Measurements from ENCODE around the gene SERBP1.
"Not testable (repeated sequence)": the region's sequence is repeated elsewhere in the genome, so short reads cannot be mapped to it uniquely, and the experiment has no call there.

Gene SERBP1

DNA sequence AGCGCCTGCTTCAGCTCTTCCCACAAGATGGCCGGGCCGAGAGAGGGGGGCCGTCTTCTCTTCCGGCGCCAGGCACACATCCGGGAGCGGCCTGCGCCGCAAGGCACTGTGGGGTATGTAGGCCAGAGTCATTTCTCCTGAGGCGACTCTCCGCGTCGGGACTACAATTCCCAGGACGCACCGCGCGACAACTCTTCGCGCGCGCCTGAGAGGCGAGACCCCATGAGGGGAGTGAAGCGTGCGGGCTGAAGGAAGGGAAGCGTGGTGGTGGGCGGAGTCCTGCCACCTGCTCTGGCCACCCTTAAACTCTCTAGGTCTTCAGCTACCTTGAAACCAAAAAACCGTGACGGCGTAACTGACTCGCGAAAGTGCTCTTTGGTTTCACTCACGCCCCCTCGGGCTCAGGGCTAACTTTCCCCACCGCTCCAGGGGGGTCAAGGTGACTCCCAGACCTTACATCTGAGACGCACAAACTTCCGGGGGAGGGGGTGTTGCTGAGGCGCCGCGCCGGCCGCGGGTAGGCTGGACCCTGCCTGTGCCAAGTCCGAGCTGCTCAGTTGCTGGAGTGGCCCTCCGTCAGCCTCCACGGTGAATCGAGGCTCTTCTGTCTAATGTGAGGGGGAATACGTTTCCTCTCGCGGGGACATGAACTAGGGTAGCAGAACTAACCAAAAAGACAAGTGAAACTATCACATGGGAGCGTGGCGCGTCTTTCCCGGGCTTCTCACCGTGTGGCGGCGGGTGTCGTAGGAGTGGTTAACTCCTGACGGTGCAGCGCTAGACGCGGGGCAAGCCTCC lies at the start of gene SERBP1:
SERBP1 (minus strand) TSS at position 45 of the 798 bp plus-strand sequence. CDS start 102 bp downstream, outside the sequence.
- DNase-seq (ENCODE audit: low spot score), result peak; percentile 97

DNA sequence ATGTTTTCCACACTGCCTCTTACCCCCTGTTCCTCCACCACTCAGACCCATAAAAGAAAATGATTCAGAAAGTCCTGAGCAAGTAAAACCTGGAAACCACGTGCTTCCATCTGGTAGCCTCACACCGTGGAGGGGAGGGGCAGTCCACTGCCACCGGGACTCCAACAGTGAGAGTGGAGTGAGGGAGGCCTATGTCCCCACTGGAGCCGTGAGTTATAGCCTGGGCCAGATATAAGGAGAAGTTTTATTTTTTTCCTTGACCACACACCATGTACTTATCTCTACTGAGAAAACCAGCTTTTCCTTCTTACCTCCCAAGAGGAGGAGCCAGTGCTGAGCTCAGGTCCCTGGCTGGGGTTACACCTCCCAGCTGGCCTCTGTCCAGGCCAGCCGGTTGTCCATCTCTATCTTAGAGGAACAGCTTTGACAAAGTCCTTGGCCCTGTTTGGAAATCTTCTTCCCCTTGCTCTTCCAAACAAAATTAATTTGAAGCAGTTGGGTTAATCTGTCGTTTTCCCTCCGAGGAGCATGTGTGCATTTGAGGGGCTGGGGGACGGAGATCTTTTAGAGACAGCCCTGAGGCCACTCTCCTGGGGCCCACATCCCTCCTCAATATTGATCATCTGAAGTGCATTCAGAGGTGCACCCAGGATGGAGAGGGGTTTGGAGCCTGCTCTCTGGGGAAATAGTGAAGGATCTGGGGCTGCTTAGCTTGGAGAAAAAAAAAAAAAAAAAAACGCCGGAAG lies 49.1 kb upstream of the SERBP1 start:
- DNase-seq (ENCODE audit: low spot score), result peak; percentile 19

DNA sequence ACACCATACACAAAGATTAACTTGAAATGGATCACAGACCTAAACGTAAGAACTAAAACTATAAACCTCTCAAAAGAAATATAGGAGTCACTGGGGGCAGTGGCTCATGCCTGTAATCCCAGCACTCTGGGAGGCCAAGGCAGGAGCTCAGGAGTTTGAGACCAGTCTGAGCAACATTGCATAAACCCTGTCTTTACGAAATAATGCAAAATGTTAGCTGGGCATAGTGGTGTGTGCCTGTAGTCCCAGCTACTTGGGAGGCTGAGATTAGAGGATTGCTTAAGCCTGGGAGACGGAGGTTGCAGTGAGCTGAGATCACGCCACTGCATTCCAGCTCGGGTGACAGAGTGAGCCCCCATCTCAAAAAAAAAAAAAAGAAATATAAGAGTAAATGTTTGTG lies 46.7 kb upstream of the SERBP1 start:
- no peak for DNase-seq (ENCODE audit: low spot score)

DNA sequence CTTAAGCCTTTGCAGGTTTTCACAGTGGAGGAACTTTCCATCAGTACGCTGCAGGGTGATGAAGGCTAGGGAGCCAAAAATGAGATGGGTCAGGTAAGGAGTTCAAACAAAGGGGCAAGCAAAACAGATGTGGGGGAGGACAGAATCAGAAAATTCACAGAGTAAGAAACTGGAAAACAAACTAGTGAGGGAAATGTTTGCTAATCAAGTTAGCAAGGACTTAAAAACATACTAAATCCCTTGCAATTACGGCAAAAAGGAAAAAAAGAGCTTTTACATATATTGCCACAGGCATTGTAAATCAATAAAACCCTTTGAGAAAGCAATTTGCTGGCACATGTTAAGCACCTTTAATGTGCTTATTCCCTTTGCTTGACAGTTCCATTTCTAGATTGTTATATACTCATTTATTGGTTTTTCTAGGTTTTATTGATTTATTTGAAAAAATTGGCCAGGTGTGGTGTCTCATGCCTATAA lies 45.8 kb upstream of the SERBP1 start:
- no peak for DNase-seq (ENCODE audit: low spot score)

DNA sequence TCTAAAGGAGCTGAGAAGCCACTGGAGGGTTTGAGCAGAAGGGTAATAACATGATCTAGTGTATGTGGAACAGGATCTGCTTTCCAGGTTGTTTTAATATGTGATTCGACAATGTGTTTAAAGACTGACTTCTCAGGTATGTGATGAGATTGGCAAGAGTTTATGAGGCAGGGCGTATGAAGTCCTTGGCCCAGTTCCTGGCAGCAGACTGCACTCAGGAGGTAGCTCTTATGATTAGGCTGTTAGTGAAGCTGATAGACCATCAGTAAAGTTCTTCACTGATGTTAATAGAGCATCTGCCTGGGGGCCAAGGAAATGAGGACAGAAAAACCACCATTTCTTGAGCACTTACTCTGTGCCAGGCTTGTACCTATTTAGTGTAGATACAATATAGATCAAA lies 41.9 kb upstream of the SERBP1 start:
- DNase-seq (ENCODE audit: low spot score), result no peak

DNA sequence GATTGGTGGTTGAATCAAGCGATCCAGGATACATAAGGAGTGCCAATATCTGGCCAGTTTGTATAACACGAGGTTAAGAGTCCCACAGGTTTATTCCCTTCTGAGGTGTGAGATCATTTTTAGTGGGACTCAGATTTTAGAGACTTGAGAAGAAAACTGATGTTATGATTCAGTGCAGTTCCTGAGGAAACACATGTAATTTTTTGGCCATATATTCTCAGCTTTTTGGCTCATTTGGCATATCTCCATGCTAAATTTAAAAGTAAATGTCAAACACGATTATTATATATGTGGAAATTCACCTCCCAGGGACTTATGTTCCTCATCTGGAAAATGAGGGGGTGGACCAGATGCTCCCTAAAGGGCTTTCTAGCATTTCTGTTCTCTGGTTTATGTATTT lies 39.2 kb upstream of the SERBP1 start:
- DNase-seq (ENCODE audit: low spot score), result no peak

DNA sequence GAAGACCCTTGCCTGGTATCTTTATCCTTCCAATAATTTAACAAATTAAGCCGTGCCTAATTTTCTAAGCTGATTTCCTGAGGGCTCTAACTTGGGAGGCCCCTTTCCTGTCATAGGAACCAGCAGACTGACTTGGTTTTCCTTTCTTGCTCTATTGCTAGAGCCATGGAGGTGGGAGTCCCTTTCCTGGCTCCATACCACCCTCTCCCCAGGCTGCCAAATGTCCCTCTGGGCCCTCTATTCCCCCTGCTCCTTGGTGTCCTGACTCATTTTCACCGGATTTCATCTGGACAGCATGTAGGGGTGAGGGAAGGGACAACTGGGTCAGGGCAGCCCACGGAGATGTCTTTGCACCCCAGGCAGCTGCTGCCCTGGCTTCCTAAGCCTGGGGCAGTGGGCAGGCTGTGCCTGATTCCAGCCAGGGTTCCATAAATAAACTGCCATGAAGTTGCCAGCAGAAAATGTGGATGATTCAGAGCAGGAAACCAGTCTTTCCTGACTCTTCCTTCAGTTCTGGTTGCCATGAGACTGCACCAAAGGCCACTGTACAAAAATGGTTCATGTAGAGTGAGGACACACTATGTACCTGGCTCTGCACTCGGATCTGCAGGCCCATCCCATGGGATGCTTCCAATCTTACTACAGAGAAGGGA lies 38.0 kb upstream of the SERBP1 start:
- DNase-seq (ENCODE audit: low spot score), result no peak

DNA sequence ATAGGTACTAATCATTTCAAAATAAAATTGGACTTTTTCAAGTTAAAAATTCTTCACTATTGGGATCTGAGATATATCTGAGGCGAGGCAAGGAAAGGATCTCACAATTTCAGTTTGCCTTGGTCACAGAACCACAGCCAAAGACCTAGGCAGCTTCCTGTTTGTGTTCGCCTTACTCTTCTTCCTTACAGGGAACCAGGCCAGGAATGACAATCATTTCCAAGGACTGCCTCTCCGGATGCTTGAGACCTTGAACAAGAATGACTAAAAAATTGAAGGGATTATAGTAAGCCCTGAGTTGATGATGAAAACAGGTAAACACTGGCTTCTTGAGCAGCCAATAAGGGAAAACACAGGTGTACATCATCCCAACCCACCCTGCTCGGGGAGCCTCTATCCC lies 35.2 kb upstream of the SERBP1 start:
- DNase-seq (ENCODE audit: low spot score), result no peak

DNA sequence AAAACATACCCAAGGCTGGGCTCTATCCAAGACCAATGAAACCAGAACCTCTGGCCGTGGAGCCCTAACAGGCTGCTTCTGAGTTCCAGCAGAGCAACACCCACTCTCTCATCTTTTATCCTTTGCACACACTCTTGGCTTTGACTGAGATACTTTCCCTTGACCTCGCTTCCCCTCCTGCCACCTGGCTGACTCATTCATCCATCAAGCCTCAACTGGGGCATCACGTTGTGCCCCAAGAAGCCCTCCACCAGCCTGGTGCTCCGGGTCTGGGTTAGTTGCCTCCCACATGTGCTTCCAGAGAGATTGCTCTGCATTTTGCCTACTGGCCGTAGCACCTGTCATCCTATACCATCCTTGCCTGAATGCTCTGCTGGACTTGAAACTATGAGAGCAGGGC lies 34.5 kb upstream of the SERBP1 start:
- no peak for DNase-seq (ENCODE audit: low spot score)

DNA sequence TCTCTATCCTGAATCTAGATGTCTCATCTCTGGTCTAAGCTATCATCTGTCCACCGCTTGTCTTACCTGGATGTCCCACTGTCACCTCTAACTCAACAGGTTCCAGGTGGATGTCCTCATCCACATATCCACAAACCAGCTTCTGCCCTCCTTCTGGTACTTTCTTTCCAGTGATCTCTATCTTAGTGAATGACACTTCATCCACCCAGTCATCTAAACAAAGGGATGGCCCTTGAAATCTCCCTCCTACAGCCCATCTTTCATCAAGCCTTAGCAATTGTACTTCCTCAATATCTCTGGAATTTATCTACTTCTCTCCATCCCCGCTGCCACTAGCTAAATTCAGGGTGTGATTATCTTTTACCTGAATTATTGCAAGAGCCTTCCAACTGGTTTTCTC lies 33.9 kb upstream of the SERBP1 start:
- no peak for DNase-seq (ENCODE audit: low spot score)

DNA sequence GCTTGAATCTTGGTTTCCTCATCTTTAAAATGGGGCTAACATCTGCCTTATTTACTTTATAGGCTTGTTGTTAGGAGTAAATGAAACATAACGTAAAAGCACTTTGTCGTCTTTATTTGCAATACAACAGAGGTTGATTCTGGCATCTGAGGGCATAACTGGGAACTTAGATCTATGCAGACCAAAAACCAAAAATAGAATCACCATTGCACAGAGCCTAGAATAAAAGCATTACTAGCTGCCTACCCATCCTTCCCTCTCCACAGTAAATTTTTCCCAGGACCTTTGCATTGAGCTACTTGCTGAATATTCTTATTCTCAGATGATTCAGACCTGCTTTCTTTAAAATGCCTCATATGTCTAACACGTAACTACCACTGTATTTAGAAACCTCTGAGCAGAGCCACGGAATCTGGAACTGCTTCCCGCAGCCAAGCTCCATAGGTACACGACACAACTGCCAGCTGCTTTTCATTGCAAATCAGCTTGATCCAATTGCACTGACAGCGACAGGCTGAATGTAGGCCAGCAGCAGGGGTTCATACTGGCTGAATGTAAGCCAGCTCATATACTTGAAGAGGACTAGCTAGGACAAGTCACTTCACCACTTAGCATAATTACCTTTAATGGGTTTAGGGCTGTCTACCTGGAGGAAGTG lies 33.2 kb upstream of the SERBP1 start:
- DNase-seq (ENCODE audit: low spot score), result no peak

DNA sequence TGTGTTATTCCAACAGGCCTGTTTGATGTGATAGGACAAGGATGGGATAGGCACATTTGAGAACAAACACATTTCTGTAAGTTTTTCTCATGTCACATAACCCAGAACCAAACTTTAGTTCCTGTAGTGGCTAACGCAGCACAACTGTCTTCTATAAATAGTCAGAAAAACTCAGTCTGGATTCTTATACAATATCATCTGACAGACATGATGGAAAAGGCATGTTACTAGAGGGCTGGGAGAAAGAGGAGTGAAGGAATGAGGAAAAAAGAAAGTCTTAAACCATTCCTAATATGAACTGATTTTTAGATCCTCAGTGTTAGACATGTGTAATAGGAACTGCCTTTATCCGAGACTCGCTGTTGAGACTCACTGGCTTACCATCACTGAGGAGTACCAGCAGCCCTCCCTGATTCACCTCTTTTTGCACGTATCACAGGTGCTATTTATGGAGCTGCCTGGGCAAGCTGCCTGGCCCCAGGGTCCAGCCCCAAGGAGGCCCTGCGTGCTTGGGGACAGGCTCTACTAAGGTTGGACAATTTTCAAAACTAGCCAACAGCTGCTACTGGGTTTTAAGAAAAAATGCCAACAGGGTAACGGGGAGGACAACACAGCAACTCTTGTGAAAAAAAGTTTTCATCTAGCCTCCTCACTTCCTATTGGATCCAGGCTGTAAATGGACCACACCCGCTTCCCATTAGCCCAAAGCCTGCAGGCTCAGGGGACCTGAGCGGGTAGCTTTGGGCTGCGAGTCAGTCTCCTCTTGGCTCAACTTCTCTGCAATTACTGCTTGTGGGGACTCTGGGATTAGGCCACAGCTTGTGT lies 30.7 kb upstream of the SERBP1 start:
- no peak for DNase-seq (ENCODE audit: low spot score)

DNA sequence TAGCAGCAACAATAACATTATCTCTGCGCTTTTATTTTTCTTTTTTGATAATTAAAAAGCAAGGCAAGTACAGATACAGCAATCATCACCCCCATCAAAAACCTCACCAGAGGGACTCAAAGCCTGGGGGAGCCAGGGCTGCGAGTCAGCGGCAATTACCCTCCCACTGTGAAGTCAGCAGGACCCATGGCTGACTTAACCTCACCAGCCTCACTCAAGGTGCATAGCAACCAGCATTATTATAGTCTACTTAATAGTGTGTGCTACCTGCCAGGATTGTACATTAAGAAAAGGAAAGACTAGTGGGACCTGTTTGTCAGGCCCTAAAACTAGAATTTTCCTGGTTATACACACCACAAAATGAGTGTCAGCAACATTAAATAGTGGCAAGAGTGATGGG lies 28.9 kb upstream of the SERBP1 start:
- no peak for DNase-seq (ENCODE audit: low spot score)

DNA sequence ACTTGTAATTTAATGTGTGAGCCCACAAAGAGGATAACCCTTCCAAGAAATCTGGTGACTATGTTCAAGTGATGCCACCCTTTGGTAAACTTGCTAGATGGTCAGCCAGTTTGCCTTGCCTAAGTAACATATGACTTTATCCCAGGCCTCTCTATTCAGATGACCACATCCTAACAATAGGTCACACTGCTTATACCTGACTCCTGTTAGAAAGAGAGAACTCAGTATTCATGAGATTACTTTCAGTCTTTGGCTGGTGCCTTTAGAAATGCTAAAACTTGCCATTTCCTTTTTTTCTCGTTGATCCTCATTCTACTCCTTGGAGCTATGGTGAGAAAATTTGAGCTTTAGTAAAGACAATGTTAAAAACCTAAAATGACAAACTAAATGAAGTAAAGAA lies 28.5 kb upstream of the SERBP1 start:
- no peak for DNase-seq (ENCODE audit: low spot score)

DNA sequence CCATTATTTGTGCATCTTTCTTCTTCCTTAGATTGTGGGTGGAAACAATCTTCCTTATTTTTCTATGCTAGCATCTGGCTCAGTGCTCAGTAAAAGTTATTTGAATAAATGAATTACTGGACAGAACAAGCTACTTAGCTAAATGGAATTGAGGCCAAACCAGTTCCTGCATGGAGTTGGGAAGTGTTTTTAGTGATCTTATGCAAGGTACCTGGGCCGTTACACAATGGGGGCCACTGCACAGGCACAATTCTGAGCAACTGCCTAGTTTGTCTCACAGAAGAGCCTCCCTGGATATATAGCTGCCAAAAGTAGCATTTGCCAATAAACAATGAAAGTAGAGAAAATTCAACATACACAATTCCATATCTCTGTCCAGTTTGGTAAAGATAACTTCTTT lies 27.0 kb upstream of the SERBP1 start:
- no peak for DNase-seq (ENCODE audit: low spot score)

DNA sequence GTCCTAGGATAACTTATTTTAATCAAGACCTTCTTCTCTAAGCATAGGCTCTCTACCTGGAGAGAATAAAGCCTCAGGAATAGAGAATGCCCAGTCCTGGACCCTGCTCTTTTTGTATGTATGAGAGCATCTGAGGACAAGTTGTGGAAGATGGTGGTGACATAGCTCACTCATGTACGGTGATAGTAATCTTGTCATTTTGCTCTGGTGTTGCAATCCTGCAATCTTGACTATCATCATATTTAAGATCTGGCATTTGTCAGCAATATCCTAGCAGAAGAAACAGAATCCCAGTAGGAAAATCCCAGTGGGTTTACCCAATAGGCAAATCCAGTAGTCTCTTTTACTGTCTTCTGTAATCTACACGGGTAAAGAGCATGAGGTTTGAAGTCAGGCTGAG lies 21.6 kb upstream of the SERBP1 start:
- DNase-seq (ENCODE audit: low spot score), result no peak

DNA sequence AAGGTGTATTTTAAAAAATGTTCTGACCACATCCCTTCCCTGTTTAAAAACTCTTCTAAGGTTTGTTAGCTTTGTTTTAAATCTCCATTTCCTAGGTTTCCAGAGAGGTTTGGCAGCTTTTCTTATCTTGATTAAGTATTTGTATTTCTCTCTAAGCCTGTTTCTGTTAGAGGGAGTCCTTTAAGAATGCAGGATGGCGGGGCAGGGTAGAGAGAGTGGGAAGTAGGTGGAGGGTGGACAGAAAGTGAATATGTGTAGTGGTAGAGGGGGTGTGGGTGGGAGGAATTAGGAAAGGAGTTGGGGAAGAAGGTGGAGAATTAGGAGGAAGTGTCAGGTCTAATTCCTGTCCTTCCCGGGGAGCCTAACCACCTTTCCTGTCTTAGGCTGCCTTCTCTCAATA lies 21.2 kb upstream of the SERBP1 start:
- DNase-seq (ENCODE audit: low spot score), result no peak

DNA sequence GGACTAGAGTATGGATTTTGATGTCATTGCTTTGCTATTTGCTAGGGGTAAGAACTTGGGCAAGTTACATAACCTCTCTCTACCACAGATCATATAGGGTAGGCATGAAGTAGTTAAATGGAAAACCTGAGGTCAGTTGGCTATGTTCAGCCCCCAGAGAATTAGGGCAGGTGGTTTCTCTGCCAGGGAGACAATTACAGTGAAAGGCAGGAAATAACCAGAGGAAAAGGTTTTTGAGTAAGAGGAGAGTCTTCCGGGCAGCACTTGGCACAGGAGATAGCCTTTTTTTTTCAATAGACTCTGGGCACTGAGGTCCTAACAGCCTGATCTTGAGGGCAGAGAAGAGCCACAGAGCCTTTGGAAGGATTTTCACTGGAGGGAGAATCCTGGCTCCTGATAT lies 16.7 kb upstream of the SERBP1 start:
- no peak for DNase-seq (ENCODE audit: low spot score)

DNA sequence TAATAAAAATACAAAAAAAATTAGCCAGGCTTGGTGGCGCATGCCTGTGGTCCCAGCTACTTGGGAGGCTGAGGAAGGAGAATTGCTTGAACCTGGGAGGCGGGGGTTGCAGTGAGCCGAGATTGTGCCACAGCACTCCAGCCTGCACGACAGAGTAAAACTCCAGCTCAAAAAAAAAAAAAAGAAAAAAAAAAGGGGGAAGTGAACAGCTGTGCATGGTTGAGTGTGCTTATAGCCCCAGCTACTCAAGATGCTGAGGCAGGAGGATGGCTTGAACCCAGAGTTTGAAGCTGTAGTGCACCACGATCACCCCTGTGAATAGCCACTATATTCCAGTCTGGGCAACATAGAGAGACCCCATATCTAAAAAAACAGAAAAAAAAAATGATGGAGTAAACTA lies 15.8 kb upstream of the SERBP1 start:
- not testable (repeated sequence) for DNase-seq (ENCODE audit: low spot score)

DNA sequence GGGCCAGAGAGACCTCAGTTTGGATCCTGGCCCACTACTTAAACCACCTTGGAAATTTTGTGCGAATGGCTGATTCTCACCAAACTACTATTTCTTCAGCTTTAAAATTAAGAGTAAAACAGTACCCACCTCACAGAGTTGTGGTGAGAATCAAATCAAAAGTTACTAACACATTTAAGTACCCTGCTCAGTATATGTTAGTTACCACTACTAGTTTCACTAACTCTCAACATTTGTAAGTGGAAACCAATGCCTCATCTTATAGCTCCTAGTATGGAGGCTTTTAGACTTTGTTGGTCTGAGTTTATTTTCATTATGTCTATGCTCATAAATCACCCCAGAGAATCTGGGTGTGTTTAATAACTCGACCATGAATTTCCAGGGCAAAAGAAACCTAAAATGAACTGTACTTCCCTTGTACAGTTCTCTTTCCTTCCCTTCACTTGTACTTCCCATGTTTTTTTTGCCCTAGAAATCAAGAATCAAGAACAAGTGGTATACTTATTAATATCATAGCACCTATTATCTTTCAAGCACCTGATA lies 11.6 kb upstream of the SERBP1 start:
- DNase-seq (ENCODE audit: low spot score), result no peak

DNA sequence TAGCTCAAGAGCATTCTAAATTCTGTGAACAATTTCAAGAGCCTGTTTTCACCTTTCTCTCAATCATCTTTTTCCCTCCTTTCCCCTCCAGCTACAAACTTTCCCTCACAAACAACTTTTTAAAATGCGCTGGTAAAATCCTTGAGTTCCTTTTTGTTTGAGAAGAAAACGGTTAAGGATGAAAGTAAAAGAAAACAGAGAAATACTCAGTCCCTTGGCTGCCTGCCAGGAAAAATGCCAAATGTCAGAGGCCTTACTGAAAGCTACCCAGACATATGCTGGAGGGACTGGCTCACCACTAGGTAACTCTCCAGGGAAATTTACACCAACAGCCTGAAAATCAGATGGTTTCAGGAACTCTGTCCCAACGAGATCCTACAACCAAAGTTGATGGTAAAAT lies 11.0 kb upstream of the SERBP1 start:
- DNase-seq (ENCODE audit: low spot score), result no peak

All from activated CD4-positive, alpha-beta T cell treated with anti-CD3 and anti-CD28 coated beads, Interleukin-2, Interleukin-4, amounts not matched to agents 100 ng/mL and 50 ng/mL, durations not matched to agents 16 hours and 8 hours (primary cell).